ENCODE measurements around the gene PCED1B. TPM values are rescaled to one million over a fixed set of nuclear protein-coding genes. Genes with fewer than 3 reads are reported as not detected.

Gene PCED1B
- total RNA-seq, 1 experiment from 2014 or later, result 3.3 TPM

DNA sequence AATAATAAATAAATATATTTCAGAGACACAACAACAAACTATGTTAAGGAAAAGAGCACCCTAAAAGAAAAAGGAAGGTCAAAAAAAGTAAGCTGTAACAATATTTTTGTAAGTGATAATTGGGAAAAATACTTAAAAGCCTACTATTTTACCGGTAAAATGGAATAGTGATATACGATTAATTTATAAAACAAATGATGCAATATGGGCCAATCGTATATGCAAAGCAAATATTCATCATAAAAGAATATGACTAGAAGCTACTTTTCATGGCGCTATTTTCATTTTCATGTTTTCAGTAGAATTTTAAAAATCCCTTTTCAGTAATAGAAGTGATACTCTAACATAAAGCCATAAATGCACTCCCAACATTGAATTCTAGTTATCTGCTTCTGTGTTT lies 131.4 kb downstream of the PCED1B start:
- Histone ChIP-seq H4K5ac (ENCODE audit: insufficient read length, low read depth, low read length) (no peak overlapping the region), H3K23me2 (ENCODE audit: insufficient read length, low read depth, low read length, poor library complexity, severe bottlenecking) (no peaks in the 10 kb centered on the region), H3K27ac (ENCODE audit: insufficient read length, low read depth, low read length) (no peak overlapping the region), H3K79me1 (ENCODE audit: insufficient read depth, low read depth, low read length, poor library complexity, severe bottlenecking) (no peaks in the 10 kb centered on the region), H3K14ac (ENCODE audit: insufficient read depth, low read length) (no peak overlapping the region), H3K18ac (ENCODE audit: insufficient read length, low read depth, low read length) (no peak overlapping the region), H3K79me2 (ENCODE audit: insufficient read depth, low read length) (no peaks in the 10 kb centered on the region), H3K4me2 (ENCODE audit: insufficient read depth, insufficient read length, low read length) (no peak overlapping the region), H2AFZ (ENCODE audit: low read length) (no peak overlapping the region), H4K8ac (replicated peaks; ENCODE audit: insufficient read length, low read depth, low read length) (no peak overlapping the region), H2BK120ac (ENCODE audit: low read depth, low read length, poor library complexity, severe bottlenecking) (no peak overlapping the region), H3K23ac (ENCODE audit: insufficient read length, low read depth, low read length) (no peak overlapping the region), H2BK12ac (ENCODE audit: insufficient read length, low read depth, low read length) (no peak overlapping the region), H2BK20ac (ENCODE audit: low read depth, low read length, poor library complexity, severe bottlenecking) (no peak overlapping the region), H3K9ac (ENCODE audit: extremely low read depth, insufficient read length, low read length) (no peak overlapping the region), H2BK5ac (ENCODE audit: insufficient read length, low read length) (no peak overlapping the region), H2AK5ac (ENCODE audit: insufficient read length, low read length) (no peak overlapping the region), H3K4ac (ENCODE audit: low read depth, low read length) (no peak overlapping the region), H3K4me1 (ENCODE audit: insufficient read depth, low read length) (peaks cover 6% of the 10 kb centered on the region), H4K91ac (ENCODE audit: insufficient read length, low read depth, low read length) (no peak overlapping the region), H3T11ph (ENCODE audit: low read length) (no peak overlapping the region), H2BK15ac (ENCODE audit: low read depth, low read length) (no peak overlapping the region), H3K56ac (ENCODE audit: insufficient read length, low read depth, low read length) (no peak overlapping the region), H3K27me3 (ENCODE audit: insufficient read depth, low read length) (no peaks in the 10 kb centered on the region), H4K20me1 (ENCODE audit: control insufficient read depth, insufficient read depth, insufficient read length) (no peaks in the 10 kb centered on the region), H3K9me3 (ENCODE audit: control insufficient read depth, low read depth, low read length) (no peaks in the 10 kb centered on the region)
- Mint-ChIP-seq H3K4me3 (no peak overlapping the region), H3K36me3 (ENCODE audit: insufficient read depth in 1 of 3, low read depth in 3 of 3) (no peaks in the 10 kb centered on the region), H3K27me3 (ENCODE audit: low read depth) (no peaks in the 10 kb centered on the region), H3K4me1 (peaks cover 24 to 25% of the 10 kb centered on the region in 2 experiments), H3K27ac (no peak overlapping the region), H3K9me3 (no peaks in the 10 kb centered on the region)
- TF ChIP-seq, protein P1, sequence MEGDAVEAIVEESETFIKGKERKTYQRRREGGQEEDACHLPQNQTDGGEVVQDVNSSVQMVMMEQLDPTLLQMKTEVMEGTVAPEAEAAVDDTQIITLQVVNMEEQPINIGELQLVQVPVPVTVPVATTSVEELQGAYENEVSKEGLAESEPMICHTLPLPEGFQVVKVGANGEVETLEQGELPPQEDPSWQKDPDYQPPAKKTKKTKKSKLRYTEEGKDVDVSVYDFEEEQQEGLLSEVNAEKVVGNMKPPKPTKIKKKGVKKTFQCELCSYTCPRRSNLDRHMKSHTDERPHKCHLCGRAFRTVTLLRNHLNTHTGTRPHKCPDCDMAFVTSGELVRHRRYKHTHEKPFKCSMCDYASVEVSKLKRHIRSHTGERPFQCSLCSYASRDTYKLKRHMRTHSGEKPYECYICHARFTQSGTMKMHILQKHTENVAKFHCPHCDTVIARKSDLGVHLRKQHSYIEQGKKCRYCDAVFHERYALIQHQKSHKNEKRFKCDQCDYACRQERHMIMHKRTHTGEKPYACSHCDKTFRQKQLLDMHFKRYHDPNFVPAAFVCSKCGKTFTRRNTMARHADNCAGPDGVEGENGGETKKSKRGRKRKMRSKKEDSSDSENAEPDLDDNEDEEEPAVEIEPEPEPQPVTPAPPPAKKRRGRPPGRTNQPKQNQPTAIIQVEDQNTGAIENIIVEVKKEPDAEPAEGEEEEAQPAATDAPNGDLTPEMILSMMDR (conservative IDR thresholded peaks at IDR 0.05), result no peak
- no peak for DNase-seq
- no CpG with 5 or more reads among the region's 4 CpGs for WGBS (ENCODE audit: extremely low coverage, insufficient read length, low lambda C conversion rate)
